Body of pancreas (tissue), 4 donors: Measurements from ENCODE around the gene C11orf16. TPM values are rescaled to one million over a fixed set of nuclear protein-coding genes. Genes with fewer than 3 reads are reported as not detected.
A peak's percentile ranks its signal among the peaks of the same experiment; 100 is the strongest.

ENCODE experiments used
- ATAC-seq: fragments of 150-250 bp; one replicate; pipeline ENCODE4 v1.9.1; 2016
- DNase-seq, 4 donors: peaks; one replicate each; pipeline ENCODE4 v3.0.0-alpha.2; 2019
- H3K27ac ChIP-seq, 4 donors: fragments of 200-600 bp; sonication (generic); 1 replicate in 3 of 4; 2 replicates in 1 of 4; pipeline versions ENCODE4 v1.5.1 to v1.6.1; 2016 to 2019; ENCODE audit warnings: mild to moderate bottlenecking in 1 of 4, mixed read lengths in 1 of 4, moderate library complexity in 1 of 4
- H3K27me3 ChIP-seq, 2 donors: fragments of 200-600 bp; sonication (generic); one replicate each; pipeline ENCODE4 v1.6.0; 2016; ENCODE audit warnings: mild to moderate bottlenecking in 1 of 2
- H3K36me3 ChIP-seq, 2 donors: fragments of 200-600 bp; sonication (generic); replicated peaks in 1 of 2; 2 replicates each; pipeline ENCODE4 v1.5.1; 2016; ENCODE audit warnings: low read depth in 2 of 2; ENCODE audit not compliant: insufficient read depth in 1 of 2
- H3K4me1 ChIP-seq: fragments of 200-600 bp; sonication (generic); one replicate; pipeline ENCODE4 v1.6.0; 2016
- H3K4me3 ChIP-seq, 2 donors: fragments of 200-600 bp; sonication (generic); 1 replicate in 1 of 2; 2 replicates in 1 of 2; pipeline ENCODE4 v1.5.1; 2016 to 2019
- H3K9me3 ChIP-seq, 3 donors: fragments of 200-600 bp; sonication (generic); 1 replicate in 2 of 3; 2 replicates in 1 of 3; pipeline ENCODE4 v1.5.1; 2016
- CTCF ChIP-seq, 7 experiments: fragments of 450-650 bp in 4 of 7; fragments of 200-600 bp in 3 of 7; sonication (generic) in 3 of 7; IDR thresholded peaks; one replicate each; pipeline ENCODE4 v1.5.1; 2016 to 2019; ENCODE audit warnings: antibody characterized with exemption in 7 of 7
- POLR2A ChIP-seq, 3 donors: fragments of 450-650 bp; IDR thresholded peaks; one replicate each; pipeline ENCODE4 v1.6.1; 2016; ENCODE audit warnings: antibody characterized with exemption in 3 of 3, mild to moderate bottlenecking in 2 of 3
- WGBS, 2 donors: methylation state at CpG; one replicate each; pipeline ENCODE4 v1.1.5; 2017; 5-methylcytosine and 5-hydroxymethylcytosine counted together
- intact Hi-C: fragments of 100-400 bp; cut with DNase I; formaldehyde crosslinking; loops from one replicate; pipeline ENCODE4 v1.15.1; 2023
- total RNA-seq, 2 donors: library from RNA; depleted of rRNA; stranded (reverse); fragments of >200 nt; gene quantifications; one replicate each; pipeline ENCODE4 v1.1.0, GENCODE V29; 2016

Gene C11orf16
- total RNA-seq, 2 donors from 2014 or later = not detected

- no peak overlapping the region for H3K4me3 ChIP-seq
These were observed 30.1 kb upstream of the C11orf16 start for GRCh38 chr11:8962841-8963240.

GRCh38 chr11:8961401-8961800 lies 28.7 kb upstream of the C11orf16 start:
- Histone ChIP-seq H3K27ac (no peak overlapping the region), H3K4me1 (peaks cover 40% of the 10 kb centered on the region), H3K36me3 (no peaks in the 10 kb centered on the region), H3K4me3 (no peak overlapping the region), H3K9me3 (no peaks in the 10 kb centered on the region), H3K27me3 (no peaks in the 10 kb centered on the region)
- ATAC-seq (no peak), DNase-seq (no peak)
- WGBS, 2 donors = 28 to 44% methylated on average over 2 of the region's 2 CpGs
- TF ChIP-seq POLR2A (IDR thresholded peaks at IDR 0.05) (no peak), CTCF (IDR thresholded peaks at IDR 0.05) (no peak)
- intact Hi-C loops = no loop called here

More at GRCh38 chr11:8962841-8963240, 30.1 kb upstream of the C11orf16 start:
- no peak for DNase-seq
- H3K4me1 ChIP-seq = peaks cover 40% of the 10 kb centered on the region
- no peaks in the 10 kb centered on the region for H3K27me3 ChIP-seq
- no peaks in the 10 kb centered on the region for H3K9me3 ChIP-seq
- no peak for ATAC-seq
- H3K36me3 ChIP-seq = no peaks in the 10 kb centered on the region
- no peak overlapping the region for H3K27ac ChIP-seq
- intact Hi-C loops = no loop called here
- WGBS, 2 donors = 12 to 18% methylated on average over 2 of the region's 2 CpGs
- no peak for TF ChIP-seq POLR2A (IDR thresholded peaks at IDR 0.05)
- no peak for TF ChIP-seq CTCF (IDR thresholded peaks at IDR 0.05)

- no peaks in the 10 kb centered on the region for H3K27me3 ChIP-seq
- H3K36me3 ChIP-seq = peaks cover 0 to under 1% of the 10 kb centered on the region in 2 donors
- H3K4me3 ChIP-seq = no peak overlapping the region
- intact Hi-C loops = no loop called here
- TF ChIP-seq CTCF (IDR thresholded peaks at IDR 0.05) (peak; percentile 17 to 74 (median 62)), POLR2A (IDR thresholded peaks at IDR 0.05) (no peak)
- WGBS, 2 donors = 7 to 26% methylated on average over 2 of the region's 2 CpGs
- DNase-seq (peak; percentile 24 to 66 (median 36)), ATAC-seq (no peak)
- peaks cover 32% of the 10 kb centered on the region for H3K4me1 ChIP-seq
- peak overlapping the region in 2 of 4 donors; percentile 11 to 21 for H3K27ac ChIP-seq
- H3K9me3 ChIP-seq = no peaks in the 10 kb centered on the region
These were observed 26.9 kb upstream of the C11orf16 start for GRCh38 chr11:8959546-8960166.

GRCh38 chr11:8956860-8957259 lies 24.1 kb upstream of the C11orf16 start:
- no peak for DNase-seq
- Histone ChIP-seq H3K9me3 (no peaks in the 10 kb centered on the region), H3K27ac (no peak overlapping the region), H3K4me1 (peaks cover 14% of the 10 kb centered on the region), H3K36me3 (peaks cover 0 to 11% of the 10 kb centered on the region in 2 donors), H3K27me3 (no peaks in the 10 kb centered on the region), H3K4me3 (no peak overlapping the region)
- 82 to 83% methylated on average over 4 of the region's 4 CpGs for WGBS, 2 donors
- TF ChIP-seq CTCF (IDR thresholded peaks at IDR 0.05) = no peak
- TF ChIP-seq POLR2A (IDR thresholded peaks at IDR 0.05) = no peak
- ATAC-seq = no peak
- intact Hi-C loops = no loop called here

- no peaks in the 10 kb centered on the region for H3K9me3 ChIP-seq
- intact Hi-C loops = no loop called here
- no peak for TF ChIP-seq POLR2A (IDR thresholded peaks at IDR 0.05)
- no peak for TF ChIP-seq CTCF (IDR thresholded peaks at IDR 0.05)
- no peak overlapping the region for H3K4me3 ChIP-seq
- WGBS, 2 donors = 62 to 76% methylated on average over 3 of the region's 3 CpGs
- peaks cover 0 to 9% of the 10 kb centered on the region in 2 donors for H3K36me3 ChIP-seq
- DNase-seq (no peak), ATAC-seq (no peak)
- H3K4me1 ChIP-seq = no peaks in the 10 kb centered on the region
- no peaks in the 10 kb centered on the region for H3K27me3 ChIP-seq
- H3K27ac ChIP-seq = no peak overlapping the region
These were observed 16.1 kb upstream of the C11orf16 start for GRCh38 chr11:8948886-8949285.
